Measurements from ENCODE around the gene ZNF766.

DNA sequence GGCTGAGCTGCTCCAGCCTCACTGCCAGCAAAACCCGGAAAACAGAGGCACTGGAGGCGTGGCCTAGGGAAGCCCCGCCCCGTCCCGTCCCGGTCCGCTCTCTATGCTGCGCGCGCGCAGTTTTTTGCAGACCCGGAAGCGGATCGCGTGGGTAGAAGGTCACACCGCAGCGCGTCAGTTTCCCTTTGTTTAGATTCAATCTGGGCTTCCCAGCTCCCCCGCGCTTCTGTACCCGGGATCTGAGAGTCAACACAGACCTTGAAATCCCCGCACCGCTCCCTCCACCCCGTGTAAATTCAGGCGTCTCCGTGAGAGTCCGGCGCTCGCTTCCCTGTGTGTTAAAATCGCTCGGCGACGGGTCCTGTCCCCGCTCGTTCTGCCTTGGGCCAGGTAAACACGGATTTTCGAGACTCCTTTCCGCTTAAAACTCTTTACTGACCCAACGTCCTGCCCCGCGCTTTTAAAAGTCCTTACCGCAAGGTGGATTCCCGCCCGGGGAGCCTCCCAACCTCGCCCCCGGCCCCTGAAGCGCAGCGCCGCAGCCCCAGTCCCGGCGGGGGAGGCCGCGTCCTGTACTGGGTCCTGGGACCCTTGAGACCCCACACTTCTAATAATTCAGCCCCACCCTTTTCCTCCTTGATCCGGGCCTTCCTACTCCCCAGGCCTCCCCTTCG, 66.9 kb downstream of the ZNF766 start, which contains the start of gene ZNF610:
- peak; percentile 40; the same call in 1 of the 2 replicates for TF ChIP-seq GATA2 (IDR thresholded peaks at IDR 0.05; ENCODE audit: low read depth, low read length)
- TF ChIP-seq GATA3 (IDR thresholded peaks at IDR 0.05; ENCODE audit: low read depth, low read length), result no peak
